Sigmoid colon (tissue), 4 donors: Measurements from ENCODE around the gene PLVAP.

ENCODE experiments used
- EP300 ChIP-seq, 4 donors: sonication (generic); formaldehyde crosslinking; IDR thresholded peaks; one replicate each; pipeline ENCODE4 v1.6.1; 2017; ENCODE audit warnings: antibody characterized with exemption in 4 of 4
- POLR2A ChIP-seq, 2 donors: fragments of 450-650 bp; IDR thresholded peaks; one replicate each; pipeline ENCODE4 v1.6.1; 2016; ENCODE audit warnings: antibody characterized with exemption in 2 of 2, mild to moderate bottlenecking in 2 of 2, moderate library complexity in 2 of 2
- POLR2AphosphoS5 ChIP-seq, 4 donors: sonication (generic); formaldehyde crosslinking; IDR thresholded peaks; one replicate each; pipeline ENCODE4 v1.6.1; 2017; ENCODE audit warnings: antibody characterized with exemption in 4 of 4
- TF ChIP-seq, protein P1 (sequence below), 4 experiments: fragments of 450-650 bp in 3 of 4; fragments of 200-600 bp in 1 of 4; IDR thresholded peaks; one replicate each; pipeline ENCODE4 v1.5.1; 2016 to 2019; ENCODE audit warnings: antibody characterized with exemption in 4 of 4, mild to moderate bottlenecking in 3 of 4, moderate library complexity in 2 of 4

DNA sequence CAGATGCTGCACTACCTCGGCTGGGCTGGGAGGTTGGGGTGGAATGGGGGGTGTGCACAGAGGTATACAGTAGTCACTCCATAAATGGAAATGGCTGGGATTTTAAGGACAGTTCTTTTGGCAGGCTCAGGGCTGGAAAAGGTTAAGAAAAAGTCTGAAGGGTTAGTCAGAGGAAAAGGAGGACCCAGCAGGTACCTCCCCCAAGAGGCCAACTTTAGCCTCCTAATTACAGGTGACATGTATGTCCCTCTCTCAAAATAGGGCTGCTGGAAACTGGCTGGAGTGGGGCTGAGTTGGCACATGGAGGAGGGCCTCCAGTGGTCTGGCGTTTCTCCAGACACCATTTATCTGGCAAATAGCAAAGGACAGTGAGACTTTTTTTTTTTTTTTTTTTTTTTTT is 15.9 kb upstream of the PLVAP start:
- TF ChIP-seq, protein P1, sequence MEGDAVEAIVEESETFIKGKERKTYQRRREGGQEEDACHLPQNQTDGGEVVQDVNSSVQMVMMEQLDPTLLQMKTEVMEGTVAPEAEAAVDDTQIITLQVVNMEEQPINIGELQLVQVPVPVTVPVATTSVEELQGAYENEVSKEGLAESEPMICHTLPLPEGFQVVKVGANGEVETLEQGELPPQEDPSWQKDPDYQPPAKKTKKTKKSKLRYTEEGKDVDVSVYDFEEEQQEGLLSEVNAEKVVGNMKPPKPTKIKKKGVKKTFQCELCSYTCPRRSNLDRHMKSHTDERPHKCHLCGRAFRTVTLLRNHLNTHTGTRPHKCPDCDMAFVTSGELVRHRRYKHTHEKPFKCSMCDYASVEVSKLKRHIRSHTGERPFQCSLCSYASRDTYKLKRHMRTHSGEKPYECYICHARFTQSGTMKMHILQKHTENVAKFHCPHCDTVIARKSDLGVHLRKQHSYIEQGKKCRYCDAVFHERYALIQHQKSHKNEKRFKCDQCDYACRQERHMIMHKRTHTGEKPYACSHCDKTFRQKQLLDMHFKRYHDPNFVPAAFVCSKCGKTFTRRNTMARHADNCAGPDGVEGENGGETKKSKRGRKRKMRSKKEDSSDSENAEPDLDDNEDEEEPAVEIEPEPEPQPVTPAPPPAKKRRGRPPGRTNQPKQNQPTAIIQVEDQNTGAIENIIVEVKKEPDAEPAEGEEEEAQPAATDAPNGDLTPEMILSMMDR (IDR thresholded peaks at IDR 0.05), result no peak
- TF ChIP-seq POLR2AphosphoS5 (IDR thresholded peaks at IDR 0.05) (no peak), POLR2A (IDR thresholded peaks at IDR 0.05) (no peak), EP300 (IDR thresholded peaks at IDR 0.05) (no peak)
